ENCODE measurements around the gene RNF169.

The RNF169 gene

DNA sequence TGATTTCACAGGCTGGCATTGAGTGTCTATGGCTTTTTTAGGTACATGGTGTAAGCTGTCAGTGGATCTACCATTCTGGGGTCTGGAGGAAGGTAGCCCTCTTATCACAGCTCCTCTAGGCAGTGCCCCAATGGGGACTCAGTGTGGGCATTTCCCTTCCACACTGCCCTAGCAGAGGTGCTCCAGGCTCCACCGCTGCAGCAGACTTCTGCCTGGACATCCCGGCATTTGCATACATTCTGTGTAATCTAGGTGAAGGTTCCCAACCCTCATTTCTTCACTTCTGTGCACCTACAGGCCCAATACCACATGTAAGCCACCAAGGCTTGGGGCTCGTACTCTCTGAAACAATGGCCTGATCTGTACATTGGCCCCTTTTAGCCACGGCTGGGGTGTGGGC is 78.3 kb downstream of the RNF169 start:
- FAIRE-seq, result no peak

GRCh38 chr11:74837191-74837590 is 88.5 kb downstream of the RNF169 start:
- no peak for FAIRE-seq

DNA sequence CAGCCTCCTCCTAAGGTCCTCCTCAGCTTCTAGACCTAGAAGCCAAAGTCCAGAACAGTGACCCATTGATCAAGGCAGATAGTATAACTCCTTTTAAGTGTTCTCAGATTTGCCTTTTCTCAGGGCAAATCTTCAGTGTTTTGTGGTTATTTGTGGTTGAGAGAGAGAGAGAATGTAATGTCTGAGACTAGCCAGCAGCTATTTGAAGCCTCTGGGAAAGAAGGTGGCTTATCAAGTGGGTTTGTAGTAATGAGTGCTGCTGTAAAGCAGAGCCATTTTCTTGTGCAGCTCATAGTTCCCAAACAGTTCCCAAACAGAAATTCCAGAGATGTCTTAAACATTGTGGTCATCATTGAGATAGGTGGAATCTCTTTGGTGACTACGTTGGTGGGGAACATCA is 89.5 kb downstream of the RNF169 start:
- no peak for FAIRE-seq

- no peak for FAIRE-seq
Observed at GRCh38 chr11:74839446-74839845, 90.8 kb downstream of the RNF169 start.

GRCh38 chr11:74839971-74840370 is 91.3 kb downstream of the RNF169 start:
- FAIRE-seq, result no peak

DNA sequence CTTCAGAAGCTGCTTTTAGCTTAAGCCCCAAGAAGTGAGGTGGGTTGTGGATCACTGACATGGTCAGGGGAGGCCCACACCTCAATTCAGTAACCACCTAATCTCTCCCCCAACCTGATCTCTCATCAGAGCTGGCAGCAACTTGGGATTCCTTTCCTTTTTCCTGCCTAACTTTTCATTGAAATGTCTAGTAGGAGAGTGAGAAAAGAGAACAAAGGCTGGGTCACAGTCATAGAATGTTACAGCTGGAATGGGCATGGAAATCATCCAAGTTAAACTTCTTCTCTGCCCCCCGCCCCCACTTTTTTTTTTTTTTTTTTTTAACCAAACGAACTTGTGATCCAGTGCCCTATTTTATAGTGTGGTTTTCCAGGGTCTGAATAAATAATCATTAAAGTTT is 91.8 kb downstream of the RNF169 start:
- FAIRE-seq, result no peak

DNA sequence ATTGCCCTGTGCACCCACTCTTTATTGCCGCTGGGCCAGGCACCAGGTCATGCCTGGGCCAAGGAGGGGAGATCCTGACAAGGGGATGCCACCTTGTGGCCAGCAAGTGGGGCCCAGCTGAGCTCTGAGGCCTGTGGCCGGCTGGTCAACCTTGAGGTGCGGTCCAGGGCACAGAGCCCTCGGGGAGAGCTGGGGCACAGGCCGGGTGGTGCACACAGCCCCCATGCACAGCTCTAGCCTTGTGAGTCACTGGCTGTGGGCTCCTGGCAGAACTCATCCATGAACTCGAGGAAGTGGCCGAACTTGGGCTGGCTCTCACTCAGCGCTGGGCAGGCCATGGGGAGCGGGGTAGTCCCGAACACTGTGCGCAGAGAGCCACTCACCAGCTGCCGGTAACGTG is 94.3 kb downstream of the RNF169 start:
- no peak for FAIRE-seq

GRCh38 chr11:74844072-74844471 is 95.4 kb downstream of the RNF169 start:
- no peak for FAIRE-seq

- no peak for FAIRE-seq
Observed at GRCh38 chr11:74844865-74845264, 96.2 kb downstream of the RNF169 start.

DNA sequence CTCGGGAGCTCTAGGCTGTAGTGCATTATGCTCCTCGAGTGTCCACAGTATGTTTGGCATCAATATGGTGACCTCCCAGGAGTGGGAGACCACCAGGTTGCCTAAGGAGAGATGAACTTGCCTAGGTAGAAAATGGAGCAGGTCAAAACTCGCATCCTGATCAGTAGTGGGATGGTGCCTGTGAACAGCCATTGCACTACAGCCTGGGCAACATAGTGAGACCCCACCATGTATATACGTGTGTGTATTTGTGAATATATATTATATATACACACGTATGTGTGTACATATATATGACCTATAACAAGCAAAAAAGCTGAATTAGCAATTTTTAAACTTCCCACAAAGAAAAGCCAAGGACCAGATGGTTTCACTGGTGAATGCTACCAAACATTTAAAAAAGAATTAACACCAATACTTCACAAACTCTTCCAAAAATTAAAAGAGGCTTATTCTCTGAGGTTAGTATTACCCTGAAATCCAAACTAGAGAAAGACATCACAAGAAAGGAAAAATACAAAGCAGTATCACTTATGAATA is 97.4 kb downstream of the RNF169 start:
- no peak for FAIRE-seq

GRCh38 chr11:74846770-74847169 is 98.1 kb downstream of the RNF169 start:
- FAIRE-seq, result no peak

DNA sequence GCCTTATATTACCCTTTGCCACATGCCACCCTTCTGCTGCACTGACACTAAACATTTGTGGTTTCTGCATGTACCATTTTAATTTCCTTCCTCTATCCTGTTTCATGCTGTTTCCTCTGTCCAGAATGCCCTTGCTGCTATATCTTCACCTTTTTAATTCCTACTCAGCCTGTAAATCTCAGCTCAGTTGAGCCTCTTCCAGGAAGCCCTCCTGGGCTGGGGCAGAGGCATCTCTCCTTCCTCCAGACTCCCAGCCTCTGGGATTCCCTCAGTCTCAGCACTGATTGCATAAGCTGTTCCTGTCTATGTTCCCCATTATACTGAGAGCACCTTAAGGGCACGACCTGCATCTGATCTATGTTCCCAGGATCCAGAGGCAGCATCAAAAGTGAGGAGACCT is 98.7 kb downstream of the RNF169 start:
- FAIRE-seq, result no peak

GRCh38 chr11:74847895-74848294 is 99.2 kb downstream of the RNF169 start:
- FAIRE-seq, result no peak

GRCh38 chr11:74849525-74850391 is 101.1 kb downstream of the RNF169 start:
- FAIRE-seq, result no peak

DNA sequence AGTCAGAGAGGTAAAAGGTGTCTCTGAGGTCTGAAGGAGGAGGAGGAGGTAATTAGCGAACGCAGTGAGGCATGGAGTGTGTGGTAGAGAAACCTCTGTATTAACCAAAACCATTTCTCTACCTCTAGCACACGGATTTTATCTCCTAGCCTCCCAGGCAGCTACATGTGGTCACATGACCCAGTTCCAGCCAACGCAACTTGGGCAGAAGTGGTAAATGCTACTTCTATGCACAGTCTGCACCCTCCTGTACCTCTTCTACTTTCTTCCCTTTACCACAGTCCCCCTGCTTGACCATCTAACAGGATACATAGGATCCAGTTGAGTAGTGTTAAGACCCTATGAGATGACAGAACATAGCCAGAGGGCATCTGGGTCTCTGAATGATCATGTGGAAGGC is 104.6 kb downstream of the RNF169 start:
- no peak for FAIRE-seq

- no peak for FAIRE-seq
Observed at GRCh38 chr11:74860743-74861142, 112.1 kb downstream of the RNF169 start.

GRCh38 chr11:74863410-74863809 is 114.8 kb downstream of the RNF169 start:
- no peak for FAIRE-seq

GRCh38 chr11:74866557-74866956 is 117.9 kb downstream of the RNF169 start:
- no peak for FAIRE-seq

DNA sequence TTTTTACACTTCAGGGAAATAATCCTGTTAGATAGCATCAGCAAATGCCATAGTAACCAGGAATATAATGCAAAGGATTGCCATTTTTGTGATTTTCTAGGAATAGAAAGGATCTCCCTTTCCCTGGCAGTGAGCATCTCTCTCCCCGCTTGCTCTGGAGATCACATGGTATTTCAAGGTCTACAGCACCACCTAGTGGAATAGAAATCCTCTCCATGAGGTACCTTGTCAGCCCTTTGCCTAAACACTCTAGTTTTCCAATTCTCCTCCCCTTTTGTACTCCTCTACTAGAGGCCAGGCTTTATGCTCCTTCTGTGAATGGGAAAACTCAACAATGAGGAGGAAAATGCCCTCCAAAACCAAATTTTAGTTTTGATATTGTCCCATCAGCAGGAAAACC is 121.8 kb downstream of the RNF169 start:
- FAIRE-seq, result no peak

DNA sequence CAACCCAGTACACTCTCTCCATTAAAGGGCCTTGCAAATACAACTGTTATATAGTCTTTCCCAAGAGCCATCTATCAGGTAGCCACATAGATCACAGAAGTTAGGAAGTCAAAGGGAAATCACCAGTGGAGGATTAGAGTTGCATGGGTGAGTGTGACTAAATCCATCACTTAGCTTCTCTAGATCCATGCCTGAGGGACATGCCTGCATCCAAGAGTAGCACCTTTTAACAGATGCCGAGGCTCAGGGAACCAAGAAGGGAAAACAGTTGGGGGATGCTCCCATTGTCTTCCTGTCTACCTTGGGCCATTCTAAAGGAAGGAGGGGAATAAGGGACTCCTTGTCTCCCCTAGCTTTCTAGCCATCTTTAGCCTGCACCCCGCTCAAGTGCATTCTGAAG is 122.4 kb downstream of the RNF169 start:
- FAIRE-seq, result no peak

GRCh38 chr11:74877132-74877531 is 128.5 kb downstream of the RNF169 start:
- FAIRE-seq, result no peak

Data from colon (tissue), 2 donors.